ENCODE results near the gene POLE. TPM values are rescaled to one million over a fixed set of nuclear protein-coding genes. Genes with fewer than 3 reads are reported as not detected.

The POLE gene
- total and polyA plus RNA-seq, 8 donors: 7.2 to 45.7 (median 16.0) TPM

DNA sequence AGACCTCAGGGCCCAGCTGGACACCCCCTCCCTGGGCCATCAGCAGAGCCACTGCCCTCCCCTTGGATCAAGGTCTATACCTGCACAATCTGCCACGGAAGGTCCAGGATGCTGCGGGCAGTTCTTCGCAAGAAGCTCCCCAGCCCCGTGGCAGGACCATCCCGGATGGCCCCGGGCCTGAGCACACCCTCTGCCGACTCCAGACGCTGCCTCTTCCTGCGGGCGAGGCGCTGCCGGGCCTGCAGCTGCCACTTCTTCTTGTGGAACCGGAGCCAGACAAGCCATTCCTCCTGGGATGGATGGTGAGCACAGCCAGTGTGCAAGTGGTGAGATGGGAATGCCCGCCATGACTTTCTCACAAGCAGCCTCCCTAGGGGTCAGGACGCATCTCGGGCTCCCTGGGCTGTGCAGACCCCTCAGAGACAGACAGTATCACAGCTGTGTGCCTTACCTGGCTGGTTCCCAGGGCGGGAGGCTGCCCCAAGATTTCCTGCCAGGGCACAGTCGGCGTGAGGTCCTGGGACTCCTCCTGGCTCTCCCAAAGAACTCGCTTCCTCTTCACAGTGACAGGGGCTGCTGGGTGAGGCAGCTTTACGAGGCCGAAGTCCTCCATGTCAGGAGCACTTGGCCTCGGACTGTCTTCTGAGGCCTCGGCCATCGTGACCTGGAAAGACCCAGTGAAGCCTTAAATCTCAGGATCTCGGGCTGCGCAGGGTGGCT lies 37.8 kb downstream of the POLE start:
- Histone ChIP-seq H3K27ac (no peak overlapping the region), H3K4me1 (no peaks in the 10 kb centered on the region), H3K4me3 (no peak overlapping the region), H3K27me3 (no peaks in the 10 kb centered on the region), H3K9me3 (no peaks in the 10 kb centered on the region), H3K36me3 (no peaks in the 10 kb centered on the region)
- WGBS, 2 donors: 95 to 96% methylated on average over 27 of the region's 27 CpGs
- TF ChIP-seq, protein P1, sequence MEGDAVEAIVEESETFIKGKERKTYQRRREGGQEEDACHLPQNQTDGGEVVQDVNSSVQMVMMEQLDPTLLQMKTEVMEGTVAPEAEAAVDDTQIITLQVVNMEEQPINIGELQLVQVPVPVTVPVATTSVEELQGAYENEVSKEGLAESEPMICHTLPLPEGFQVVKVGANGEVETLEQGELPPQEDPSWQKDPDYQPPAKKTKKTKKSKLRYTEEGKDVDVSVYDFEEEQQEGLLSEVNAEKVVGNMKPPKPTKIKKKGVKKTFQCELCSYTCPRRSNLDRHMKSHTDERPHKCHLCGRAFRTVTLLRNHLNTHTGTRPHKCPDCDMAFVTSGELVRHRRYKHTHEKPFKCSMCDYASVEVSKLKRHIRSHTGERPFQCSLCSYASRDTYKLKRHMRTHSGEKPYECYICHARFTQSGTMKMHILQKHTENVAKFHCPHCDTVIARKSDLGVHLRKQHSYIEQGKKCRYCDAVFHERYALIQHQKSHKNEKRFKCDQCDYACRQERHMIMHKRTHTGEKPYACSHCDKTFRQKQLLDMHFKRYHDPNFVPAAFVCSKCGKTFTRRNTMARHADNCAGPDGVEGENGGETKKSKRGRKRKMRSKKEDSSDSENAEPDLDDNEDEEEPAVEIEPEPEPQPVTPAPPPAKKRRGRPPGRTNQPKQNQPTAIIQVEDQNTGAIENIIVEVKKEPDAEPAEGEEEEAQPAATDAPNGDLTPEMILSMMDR (IDR thresholded peaks at IDR 0.05): no peak
- no peak for DNase-seq
- intact Hi-C loops (cut with DNase I): no loop called here
- no peak for ATAC-seq
- FAIRE-seq: no peak

DNA sequence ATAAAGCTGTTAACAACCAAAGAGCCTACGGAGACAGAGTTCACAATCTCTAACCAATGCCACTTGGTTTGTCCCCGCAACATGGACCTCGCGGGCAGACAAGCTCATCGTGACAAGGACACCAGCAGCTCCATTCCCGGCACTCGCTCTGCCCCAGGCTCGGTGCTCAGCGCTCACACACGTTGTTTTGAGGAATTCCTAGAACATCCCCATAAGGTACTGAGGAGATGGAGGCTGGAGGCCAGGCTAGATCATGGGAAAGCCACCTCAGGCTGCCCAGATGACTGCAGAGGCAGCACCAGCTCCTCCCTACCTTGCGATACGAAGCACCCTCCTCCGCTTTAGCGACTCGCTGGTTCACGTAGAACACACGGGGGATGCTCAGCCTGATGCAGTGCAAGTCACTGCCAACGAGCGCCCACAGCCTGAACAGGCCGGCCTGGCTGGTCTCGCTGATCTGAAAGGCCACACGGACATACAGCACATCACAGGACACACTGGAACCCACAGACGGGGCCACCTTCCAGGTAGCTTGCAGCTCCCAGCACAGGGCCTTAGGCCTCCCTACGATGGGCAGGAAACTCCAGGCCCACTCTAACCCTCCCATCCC lies 38.4 kb downstream of the POLE start:
- no peak overlapping the region for H3K4me3 ChIP-seq
- H3K36me3 ChIP-seq: no peaks in the 10 kb centered on the region
- H3K4me1 ChIP-seq: no peaks in the 10 kb centered on the region
- intact Hi-C loops (cut with DNase I): no loop called here
- ATAC-seq: no peak
- no peak for DNase-seq
- H3K27me3 ChIP-seq: no peaks in the 10 kb centered on the region
- no peaks in the 10 kb centered on the region for H3K9me3 ChIP-seq
- no peak for FAIRE-seq
- TF ChIP-seq, protein P1 (IDR thresholded peaks at IDR 0.05): no peak
- no peak overlapping the region for H3K27ac ChIP-seq
- WGBS, 2 donors: 94 to 95% methylated on average over 24 of the region's 24 CpGs

DNA sequence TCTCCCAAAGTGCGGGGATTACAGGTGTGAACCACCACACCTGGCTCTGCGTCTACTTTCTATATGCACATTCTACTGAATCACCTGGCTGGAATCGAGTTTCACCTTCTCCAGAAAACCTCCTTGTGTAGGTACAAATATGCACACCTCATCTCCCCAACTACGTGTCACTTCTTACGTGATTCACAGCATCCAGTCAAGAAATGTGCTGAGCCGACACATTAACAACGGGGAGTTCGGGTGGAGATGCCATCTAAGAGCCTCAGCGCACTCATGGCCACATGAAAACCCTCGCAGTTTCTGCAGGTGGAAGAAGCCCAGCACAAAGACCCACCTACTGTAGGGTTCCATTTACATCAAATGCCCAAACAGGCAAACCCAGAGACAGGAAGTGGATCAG lies 39.3 kb downstream of the POLE start:
- Histone ChIP-seq H3K36me3 (no peaks in the 10 kb centered on the region), H3K9me3 (no peaks in the 10 kb centered on the region), H3K4me1 (no peaks in the 10 kb centered on the region), H3K27me3 (no peaks in the 10 kb centered on the region), H3K27ac (no peak overlapping the region), H3K4me3 (no peak overlapping the region)
- WGBS, 2 donors: 95 to 96% methylated on average over 10 of the region's 10 CpGs
- FAIRE-seq (no peak), ATAC-seq (no peak), DNase-seq (no peak)
- TF ChIP-seq, protein P1 (IDR thresholded peaks at IDR 0.05): no peak
- intact Hi-C loops (cut with DNase I): no loop called here

DNA sequence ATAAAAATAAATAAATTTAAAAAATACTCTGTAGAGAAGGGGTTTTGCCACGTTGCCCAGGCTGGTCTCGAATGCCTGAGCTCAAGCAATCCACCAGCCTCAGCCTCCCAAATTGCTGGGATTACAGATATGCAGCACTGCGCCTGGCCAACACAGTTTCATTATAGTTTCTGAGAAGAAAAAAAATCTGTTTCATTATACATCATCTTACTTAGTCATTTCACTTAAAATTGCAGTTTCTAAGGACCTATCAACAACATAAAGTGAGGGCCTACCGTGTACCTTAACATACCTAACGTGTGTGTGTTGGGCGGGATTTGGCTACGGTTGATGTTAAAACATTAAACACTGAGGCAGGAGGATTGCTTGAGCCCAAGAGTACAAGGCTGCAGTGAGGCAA lies 40.3 kb downstream of the POLE start:
- FAIRE-seq (no peak), DNase-seq (no peak), ATAC-seq (no peak)
- Histone ChIP-seq H3K4me3 (no peak overlapping the region), H3K9me3 (no peaks in the 10 kb centered on the region), H3K27me3 (no peaks in the 10 kb centered on the region), H3K27ac (no peak overlapping the region), H3K4me1 (no peaks in the 10 kb centered on the region), H3K36me3 (no peaks in the 10 kb centered on the region)
- intact Hi-C loops (cut with DNase I): no loop called here
- TF ChIP-seq, protein P1 (IDR thresholded peaks at IDR 0.05): no peak
- 93 to 97% methylated on average over 7 of the region's 7 CpGs for WGBS, 2 donors
